HG03378 (cell line): ENCODE results near the gene MILR1.

Source experiments
- ATAC-seq: cut with Tn5 transposase; IDR thresholded peaks from one replicate; pipeline ENCODE4 v1.9.1; 2021; ENCODE audit warnings: mild to moderate bottlenecking, moderate library complexity; ENCODE audit not compliant: unreplicated experiment

The MILR1 gene

GRCh38 chr17:64500862-64501765 is 52.2 kb downstream of the MILR1 start:
- ATAC-seq: no peak

GRCh38 chr17:64502021-64502420 is 53.1 kb downstream of the MILR1 start:
- ATAC-seq: no peak

GRCh38 chr17:64502809-64503208 is 53.9 kb downstream of the MILR1 start:
- ATAC-seq: no peak

- no peak for ATAC-seq
Measured at GRCh38 chr17:64503341-64503740, 54.4 kb downstream of the MILR1 start.

GRCh38 chr17:64503821-64504768 is 55.2 kb downstream of the MILR1 start:
- no peak for ATAC-seq

- ATAC-seq: no peak
Measured at GRCh38 chr17:64504769-64505339, 55.9 kb downstream of the MILR1 start.

- ATAC-seq: no peak
Measured at GRCh38 chr17:64505340-64506200, 56.7 kb downstream of the MILR1 start.

GRCh38 chr17:64506201-64506575 is 57.3 kb downstream of the MILR1 start, which contains the start of gene DDX5:
TSS of gene DDX5 (minus strand) at chr17:64506289. CDS start at chr17:64506119, 170 bp downstream.
- peak; percentile 54 for ATAC-seq

- peak; percentile 41 for ATAC-seq
Measured at GRCh38 chr17:64506576-64507412, 57.9 kb downstream of the MILR1 start, which contains the start of gene CEP95. TSS of gene CEP95 (plus strand) at chr17:64506977. CDS start at chr17:64507098, 121 bp downstream.

GRCh38 chr17:64507413-64507782 is 58.5 kb downstream of the MILR1 start:
- peak; percentile 21 for ATAC-seq

- no peak for ATAC-seq
Measured at GRCh38 chr17:64508683-64509082, 59.8 kb downstream of the MILR1 start.

GRCh38 chr17:64509179-64509578 is 60.3 kb downstream of the MILR1 start:
- no peak for ATAC-seq

- no peak for ATAC-seq
Measured at GRCh38 chr17:64515419-64515818, 66.5 kb downstream of the MILR1 start.

- ATAC-seq: no peak
Measured at GRCh38 chr17:64515829-64516228, 66.9 kb downstream of the MILR1 start.
